Suprapubic skin (tissue), 4 donors: ENCODE results near the gene CDYL2.

ENCODE experiments used
- CTCF ChIP-seq, 2 donors: fragments of 200-600 bp in 1 of 2; fragments of 450-650 bp in 1 of 2; sonication (generic) in 1 of 2; IDR thresholded peaks; one replicate each; pipeline ENCODE4 v1.5.1; 2016 to 2019; ENCODE audit warnings: antibody characterized with exemption in 2 of 2, mild to moderate bottlenecking in 1 of 2, moderate library complexity in 1 of 2
- POLR2A ChIP-seq, 2 donors: fragments of 450-650 bp; IDR thresholded peaks; one replicate each; pipeline ENCODE4 v1.6.1; 2017; ENCODE audit warnings: antibody characterized with exemption in 2 of 2, mild to moderate bottlenecking in 2 of 2, moderate library complexity in 2 of 2
- POLR2AphosphoS5 ChIP-seq, 3 donors: sonication (generic); formaldehyde crosslinking; IDR thresholded peaks; one replicate each; pipeline ENCODE4 v1.6.1; 2017; ENCODE audit warnings: antibody characterized with exemption in 3 of 3

- no peak for TF ChIP-seq CTCF (IDR thresholded peaks at IDR 0.05)
- TF ChIP-seq POLR2AphosphoS5 (IDR thresholded peaks at IDR 0.05): no peak
- no peak for TF ChIP-seq POLR2A (IDR thresholded peaks at IDR 0.05)
These were observed 197.2 kb downstream of the CDYL2 start for GRCh38 chr16:80607204-80607603.
